ENCODE results near the gene MYO10. TPM values are rescaled to one million over a fixed set of nuclear protein-coding genes. Genes with fewer than 3 reads are reported as not detected.

The MYO10 gene
- total RNA-seq, 2 donors from 2014 or later, result 40.0 to 89.2 TPM

DNA sequence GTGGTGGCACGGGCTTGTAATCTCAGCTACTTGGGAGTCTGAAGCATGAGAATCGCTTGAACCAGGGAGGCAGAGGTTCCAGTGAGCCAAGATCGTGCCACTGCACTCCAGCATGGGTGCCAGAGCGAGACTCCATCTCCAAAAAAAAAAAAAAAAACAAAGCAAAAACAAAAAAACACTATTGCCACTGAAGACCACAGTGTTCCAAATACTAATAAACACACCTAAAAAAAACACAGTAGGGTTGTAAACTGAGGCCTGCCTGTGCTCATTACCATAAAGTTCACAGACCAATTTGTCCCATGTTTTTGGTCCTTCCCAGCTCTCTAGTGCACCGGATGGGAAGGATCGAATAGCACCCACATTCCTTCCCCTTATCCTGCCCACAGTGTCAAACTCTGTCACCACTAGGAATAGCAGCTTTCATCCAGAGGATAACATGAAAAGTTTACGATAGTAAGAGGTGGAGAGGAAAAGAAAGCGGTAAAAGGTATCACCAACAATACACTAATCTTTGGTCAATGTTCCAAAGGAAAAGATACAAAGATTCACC lies 49.2 kb downstream of the MYO10 start:
- Histone ChIP-seq H3K4me3 (ENCODE audit: low read length) (no peak overlapping the region), H3K9me3 (ENCODE audit: control insufficient read depth, low read length) (no peaks in the 10 kb centered on the region), H3K27me3 (ENCODE audit: control insufficient read depth, insufficient read depth, low read length, poor library complexity, severe bottlenecking) (no peaks in the 10 kb centered on the region), H3K9ac (ENCODE audit: extremely low read depth, low read length, poor library complexity, severe bottlenecking) (no peak overlapping the region), H3K27ac (ENCODE audit: low read depth, low read length) (no peak overlapping the region), H3K4me1 (ENCODE audit: control insufficient read depth, insufficient read depth, low read length) (peaks cover 3% of the 10 kb centered on the region), H3K36me3 (ENCODE audit: control insufficient read depth, insufficient read depth, low read length) (peaks cover 7% of the 10 kb centered on the region)
- WGBS, 2 experiments (ENCODE audit: insufficient coverage in 1 of 2, insufficient read length in 1 of 2), result 94 to 100% methylated on average over 1 to 6 of the region's 8 CpGs
- H3K27me3 Mint-ChIP-seq (ENCODE audit: insufficient read depth), result no peaks in the 10 kb centered on the region
- TF ChIP-seq, protein P1, sequence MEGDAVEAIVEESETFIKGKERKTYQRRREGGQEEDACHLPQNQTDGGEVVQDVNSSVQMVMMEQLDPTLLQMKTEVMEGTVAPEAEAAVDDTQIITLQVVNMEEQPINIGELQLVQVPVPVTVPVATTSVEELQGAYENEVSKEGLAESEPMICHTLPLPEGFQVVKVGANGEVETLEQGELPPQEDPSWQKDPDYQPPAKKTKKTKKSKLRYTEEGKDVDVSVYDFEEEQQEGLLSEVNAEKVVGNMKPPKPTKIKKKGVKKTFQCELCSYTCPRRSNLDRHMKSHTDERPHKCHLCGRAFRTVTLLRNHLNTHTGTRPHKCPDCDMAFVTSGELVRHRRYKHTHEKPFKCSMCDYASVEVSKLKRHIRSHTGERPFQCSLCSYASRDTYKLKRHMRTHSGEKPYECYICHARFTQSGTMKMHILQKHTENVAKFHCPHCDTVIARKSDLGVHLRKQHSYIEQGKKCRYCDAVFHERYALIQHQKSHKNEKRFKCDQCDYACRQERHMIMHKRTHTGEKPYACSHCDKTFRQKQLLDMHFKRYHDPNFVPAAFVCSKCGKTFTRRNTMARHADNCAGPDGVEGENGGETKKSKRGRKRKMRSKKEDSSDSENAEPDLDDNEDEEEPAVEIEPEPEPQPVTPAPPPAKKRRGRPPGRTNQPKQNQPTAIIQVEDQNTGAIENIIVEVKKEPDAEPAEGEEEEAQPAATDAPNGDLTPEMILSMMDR (conservative IDR thresholded peaks at IDR 0.05), result no peak
- H3K9me3 Mint-ChIP-seq, result peaks cover 2% of the 10 kb centered on the region
- H3K4me3 Mint-ChIP-seq, result no peak overlapping the region
- peaks cover 53% of the 10 kb centered on the region for H3K4me1 Mint-ChIP-seq
- no peak overlapping the region for H3K27ac Mint-ChIP-seq
- H3K36me3 Mint-ChIP-seq (ENCODE audit: low read depth), result peaks cover 10% of the 10 kb centered on the region
- no peak for DNase-seq

DNA sequence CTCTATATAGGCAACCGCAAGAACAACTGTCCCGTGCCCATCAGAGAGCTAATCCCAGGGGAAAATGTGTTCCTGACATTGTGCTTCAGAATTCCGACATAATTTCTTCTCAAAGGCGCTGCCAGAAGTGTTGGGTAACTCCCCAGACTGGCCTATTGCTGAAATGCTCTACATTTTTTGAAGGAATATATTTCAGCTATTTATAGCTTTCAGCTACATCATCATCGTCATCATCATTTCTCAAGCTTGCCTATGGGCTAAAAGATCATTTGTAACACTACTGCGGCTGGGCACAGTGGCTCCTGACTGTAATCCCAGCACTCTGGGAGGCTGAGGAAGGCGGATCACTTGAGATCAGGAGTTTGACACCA lies 49.7 kb downstream of the MYO10 start:
- Histone ChIP-seq H3K36me3 (ENCODE audit: control insufficient read depth, insufficient read depth, low read length) (peaks cover 7% of the 10 kb centered on the region), H3K27ac (ENCODE audit: low read depth, low read length) (no peak overlapping the region), H3K9me3 (ENCODE audit: control insufficient read depth, low read length) (no peaks in the 10 kb centered on the region), H3K4me3 (ENCODE audit: low read length) (no peak overlapping the region), H3K9ac (ENCODE audit: extremely low read depth, low read length, poor library complexity, severe bottlenecking) (no peak overlapping the region), H3K27me3 (ENCODE audit: control insufficient read depth, insufficient read depth, low read length, poor library complexity, severe bottlenecking) (no peaks in the 10 kb centered on the region), H3K4me1 (ENCODE audit: control insufficient read depth, insufficient read depth, low read length) (peaks cover 3% of the 10 kb centered on the region)
- 93 to 94% methylated on average over 6 to 7 of the region's 7 CpGs for WGBS, 2 experiments (ENCODE audit: insufficient coverage in 1 of 2, insufficient read length in 1 of 2)
- H3K36me3 Mint-ChIP-seq (ENCODE audit: low read depth), result peaks cover 10% of the 10 kb centered on the region
- H3K4me1 Mint-ChIP-seq, result peaks cover 54% of the 10 kb centered on the region
- no peak overlapping the region for H3K4me3 Mint-ChIP-seq
- TF ChIP-seq, protein P1 (conservative IDR thresholded peaks at IDR 0.05), result no peak
- no peaks in the 10 kb centered on the region for H3K27me3 Mint-ChIP-seq (ENCODE audit: insufficient read depth)
- no peak for DNase-seq
- no peak overlapping the region for H3K27ac Mint-ChIP-seq
- H3K9me3 Mint-ChIP-seq, result peaks cover 2% of the 10 kb centered on the region

DNA sequence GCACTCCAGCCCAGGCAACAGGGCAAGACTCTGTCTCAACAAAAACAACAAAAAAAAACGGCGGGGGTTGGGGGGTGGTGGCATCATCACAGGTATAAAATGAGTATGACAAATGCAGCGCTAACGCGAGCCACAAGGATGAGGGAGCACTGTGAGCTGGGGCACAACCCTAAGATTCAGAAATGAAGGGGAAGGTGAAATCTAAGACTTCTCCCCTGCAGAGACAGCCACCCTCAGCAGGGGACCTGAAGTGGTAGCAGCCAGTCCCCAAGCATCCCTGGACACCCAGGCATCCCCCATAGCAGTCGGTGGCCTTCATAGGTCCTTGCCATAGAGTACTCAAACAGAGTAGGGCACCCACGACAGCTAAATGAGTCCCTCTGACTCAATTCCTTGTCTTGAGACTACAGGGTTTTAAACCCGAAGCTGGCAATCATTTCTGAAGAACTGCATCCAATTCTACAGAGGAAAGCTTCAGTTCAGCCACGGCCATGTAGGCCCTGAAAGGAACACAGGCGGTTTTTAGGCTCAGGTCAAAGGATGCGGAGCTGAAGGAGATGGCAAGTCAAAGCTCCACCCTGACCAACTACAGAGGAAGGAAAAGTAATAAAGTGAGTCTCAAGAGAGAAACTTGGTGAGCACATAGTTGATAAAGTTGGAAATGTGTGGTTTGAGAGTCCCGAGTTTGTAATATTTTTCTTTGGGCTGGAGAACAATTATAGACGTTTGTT lies 50.3 kb downstream of the MYO10 start:
- Mint-ChIP-seq H3K4me1 (peaks cover 53% of the 10 kb centered on the region), H3K9me3 (peaks cover 2% of the 10 kb centered on the region), H3K27me3 (ENCODE audit: insufficient read depth) (no peaks in the 10 kb centered on the region), H3K36me3 (ENCODE audit: low read depth) (peaks cover 10% of the 10 kb centered on the region), H3K27ac (no peak overlapping the region), H3K4me3 (no peak overlapping the region)
- 92 to 93% methylated on average over 7 to 13 of the region's 13 CpGs for WGBS, 2 experiments (ENCODE audit: insufficient coverage in 1 of 2, insufficient read length in 1 of 2)
- no peak for DNase-seq
- Histone ChIP-seq H3K27ac (ENCODE audit: low read depth, low read length) (no peak overlapping the region), H3K4me1 (ENCODE audit: control insufficient read depth, insufficient read depth, low read length) (peaks cover 4% of the 10 kb centered on the region), H3K36me3 (ENCODE audit: control insufficient read depth, insufficient read depth, low read length) (peaks cover 7% of the 10 kb centered on the region), H3K9ac (ENCODE audit: extremely low read depth, low read length, poor library complexity, severe bottlenecking) (no peak overlapping the region), H3K4me3 (ENCODE audit: low read length) (no peak overlapping the region), H3K27me3 (ENCODE audit: control insufficient read depth, insufficient read depth, low read length, poor library complexity, severe bottlenecking) (no peaks in the 10 kb centered on the region), H3K9me3 (ENCODE audit: control insufficient read depth, low read length) (no peaks in the 10 kb centered on the region)
- TF ChIP-seq, protein P1 (conservative IDR thresholded peaks at IDR 0.05), result no peak

Measured in endodermal cell (in vitro differentiated cells).